Measurements from ENCODE around the gene AP1M2. TPM values are rescaled to one million over a fixed set of nuclear protein-coding genes. Genes with fewer than 3 reads are reported as not detected.

AP1M2 gene
- total RNA-seq, 1 donor from 2014 or later, result 1.2 TPM

DNA sequence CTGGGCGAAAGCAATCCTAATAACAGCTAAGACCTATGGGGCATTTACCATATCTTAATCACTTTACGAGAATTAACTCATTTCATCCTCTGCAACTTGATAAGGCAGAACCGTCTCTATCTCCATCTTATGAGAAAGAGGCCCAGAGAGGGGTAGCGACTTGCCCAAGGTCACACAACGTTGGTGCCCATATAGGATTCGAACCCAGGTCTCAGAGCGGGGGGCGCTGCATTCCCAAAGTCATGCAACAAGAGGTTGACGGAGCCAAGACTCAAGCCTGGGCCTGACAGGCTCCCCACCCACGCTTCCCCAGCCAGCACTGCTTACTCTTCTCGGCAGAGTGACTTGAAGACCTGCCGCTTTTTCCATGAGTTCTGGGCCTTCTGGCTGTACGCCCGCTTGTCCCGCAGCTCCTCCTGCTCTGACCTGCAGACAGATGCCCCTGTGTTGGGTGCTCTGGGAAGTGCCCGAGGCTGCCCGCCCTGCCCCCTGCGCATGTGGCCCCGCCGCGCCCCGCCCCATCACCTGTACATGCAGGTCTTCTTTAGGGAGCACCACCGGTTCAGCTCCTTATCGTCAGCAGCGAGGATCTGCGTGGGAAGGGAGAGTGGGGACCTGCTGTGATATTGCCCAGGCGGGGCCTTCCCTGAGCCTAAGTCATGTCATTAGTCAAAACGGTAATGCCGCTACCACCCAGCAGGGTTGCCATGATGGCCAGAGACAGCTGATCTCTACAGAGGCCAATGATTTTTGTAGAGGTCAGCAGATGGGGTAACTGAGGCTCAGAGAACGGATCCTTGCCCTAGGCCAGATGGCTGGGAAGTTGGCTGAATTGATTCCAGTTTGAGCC is 32.1 kb downstream of the AP1M2 start:
- Mint-ChIP-seq H3K9me3 (ENCODE audit: unreplicated experiment) (no peaks in the 10 kb centered on the region), H3K27ac (ENCODE audit: unreplicated experiment) (no peak overlapping the region), H3K36me3 (ENCODE audit: unreplicated experiment) (no peaks in the 10 kb centered on the region), H3K4me3 (ENCODE audit: unreplicated experiment) (no peak overlapping the region), H3K4me1 (ENCODE audit: low read depth, unreplicated experiment) (no peaks in the 10 kb centered on the region), H3K27me3 (ENCODE audit: unreplicated experiment) (peaks cover 4% of the 10 kb centered on the region)
- TF ChIP-seq, protein P1, sequence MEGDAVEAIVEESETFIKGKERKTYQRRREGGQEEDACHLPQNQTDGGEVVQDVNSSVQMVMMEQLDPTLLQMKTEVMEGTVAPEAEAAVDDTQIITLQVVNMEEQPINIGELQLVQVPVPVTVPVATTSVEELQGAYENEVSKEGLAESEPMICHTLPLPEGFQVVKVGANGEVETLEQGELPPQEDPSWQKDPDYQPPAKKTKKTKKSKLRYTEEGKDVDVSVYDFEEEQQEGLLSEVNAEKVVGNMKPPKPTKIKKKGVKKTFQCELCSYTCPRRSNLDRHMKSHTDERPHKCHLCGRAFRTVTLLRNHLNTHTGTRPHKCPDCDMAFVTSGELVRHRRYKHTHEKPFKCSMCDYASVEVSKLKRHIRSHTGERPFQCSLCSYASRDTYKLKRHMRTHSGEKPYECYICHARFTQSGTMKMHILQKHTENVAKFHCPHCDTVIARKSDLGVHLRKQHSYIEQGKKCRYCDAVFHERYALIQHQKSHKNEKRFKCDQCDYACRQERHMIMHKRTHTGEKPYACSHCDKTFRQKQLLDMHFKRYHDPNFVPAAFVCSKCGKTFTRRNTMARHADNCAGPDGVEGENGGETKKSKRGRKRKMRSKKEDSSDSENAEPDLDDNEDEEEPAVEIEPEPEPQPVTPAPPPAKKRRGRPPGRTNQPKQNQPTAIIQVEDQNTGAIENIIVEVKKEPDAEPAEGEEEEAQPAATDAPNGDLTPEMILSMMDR (IDR thresholded peaks at IDR 0.05; ENCODE audit: partially characterized antibody, unreplicated experiment), result peak; percentile 20
- DNase-seq, result no peak

DNA sequence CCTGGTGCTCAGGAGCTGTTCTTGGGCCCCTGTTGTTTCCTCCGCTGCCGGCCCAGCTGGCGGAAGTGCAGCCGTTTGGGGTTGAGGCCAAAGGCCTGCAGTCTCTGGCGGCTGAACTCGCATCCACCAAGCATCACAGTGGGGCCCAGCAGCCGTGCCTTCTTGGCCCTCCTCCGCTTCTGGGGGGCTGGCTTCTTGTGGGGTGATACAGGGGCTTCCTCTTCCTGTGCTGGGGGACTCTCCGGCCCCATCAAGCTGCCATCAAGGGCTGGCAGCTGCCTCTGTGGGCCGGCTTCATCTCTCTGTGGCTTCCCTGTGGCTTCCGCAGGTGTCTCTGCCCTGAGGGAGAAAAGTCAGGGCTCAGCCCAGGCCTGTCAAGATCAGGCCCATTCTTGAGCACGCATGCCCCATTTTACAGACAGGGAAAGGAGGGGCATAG is 33.1 kb downstream of the AP1M2 start:
- H3K27ac Mint-ChIP-seq (ENCODE audit: unreplicated experiment), result no peak overlapping the region
- no peak for DNase-seq
- no peaks in the 10 kb centered on the region for H3K9me3 Mint-ChIP-seq (ENCODE audit: unreplicated experiment)
- TF ChIP-seq, protein P1 (IDR thresholded peaks at IDR 0.05; ENCODE audit: partially characterized antibody, unreplicated experiment), result no peak
- no peak overlapping the region for H3K4me3 Mint-ChIP-seq (ENCODE audit: unreplicated experiment)
- H3K27me3 Mint-ChIP-seq (ENCODE audit: unreplicated experiment), result peaks cover 2% of the 10 kb centered on the region
- H3K4me1 Mint-ChIP-seq (ENCODE audit: low read depth, unreplicated experiment), result no peaks in the 10 kb centered on the region
- H3K36me3 Mint-ChIP-seq (ENCODE audit: unreplicated experiment), result no peaks in the 10 kb centered on the region

DNA sequence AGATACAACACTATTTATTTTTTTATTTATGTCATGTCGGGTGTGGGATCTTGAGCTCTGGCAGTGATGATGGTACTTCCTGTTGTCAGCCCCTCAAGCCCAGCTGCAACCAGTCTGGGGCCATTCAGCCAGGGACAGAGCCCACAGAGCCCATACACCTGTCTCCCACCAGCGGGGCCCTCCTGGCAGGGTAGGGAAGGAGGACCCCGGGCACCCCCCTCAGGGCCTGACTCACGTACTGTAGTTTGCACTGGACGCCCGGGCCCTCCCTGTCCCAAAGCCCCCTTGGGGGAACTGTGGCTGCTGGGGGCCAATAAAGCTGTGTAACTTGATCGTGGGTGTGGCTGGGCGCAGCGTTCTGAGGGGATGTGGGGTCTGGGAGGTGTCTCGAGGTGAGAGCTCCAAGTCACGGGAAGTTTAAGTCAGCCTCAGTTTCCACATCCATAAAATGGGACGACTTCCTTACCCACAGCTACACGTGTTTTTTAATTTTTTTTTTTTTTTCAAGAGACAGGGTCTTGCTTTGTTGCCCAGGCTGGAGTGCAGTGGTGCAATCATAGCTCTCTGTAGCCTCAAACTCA is 33.9 kb downstream of the AP1M2 start:
- H3K36me3 Mint-ChIP-seq (ENCODE audit: unreplicated experiment), result no peaks in the 10 kb centered on the region
- TF ChIP-seq, protein P1 (IDR thresholded peaks at IDR 0.05; ENCODE audit: partially characterized antibody, unreplicated experiment), result no peak

DNA sequence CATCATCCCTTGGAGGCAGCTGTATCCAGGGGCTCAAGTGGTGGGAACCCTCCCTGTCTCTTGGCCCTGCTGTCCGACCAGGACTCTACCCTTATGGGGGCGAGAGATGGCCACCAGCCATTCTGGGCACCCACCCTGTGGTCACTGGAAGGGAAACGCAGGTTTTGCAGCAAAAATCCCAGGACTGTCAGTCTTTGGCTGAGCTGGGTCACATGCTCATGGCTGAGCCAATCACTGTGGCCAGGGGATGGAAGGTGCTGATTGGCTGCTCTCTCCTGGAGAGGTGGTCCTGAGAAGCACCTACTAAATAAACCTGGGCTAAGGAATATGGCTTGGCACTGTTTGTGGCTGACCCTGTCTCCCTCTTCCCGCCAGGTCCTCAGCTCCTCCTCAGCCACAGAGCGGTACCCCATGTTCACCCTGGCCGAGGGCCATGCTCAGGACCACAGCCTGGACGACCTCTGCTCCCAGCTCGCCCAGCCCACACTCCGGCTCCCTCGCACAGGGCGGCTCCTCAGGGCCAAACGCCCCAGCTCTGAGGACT is 34.5 kb downstream of the AP1M2 start:
- H3K36me3 Mint-ChIP-seq (ENCODE audit: unreplicated experiment), result no peaks in the 10 kb centered on the region
- H3K4me3 Mint-ChIP-seq (ENCODE audit: unreplicated experiment), result no peak overlapping the region
- H3K27ac Mint-ChIP-seq (ENCODE audit: unreplicated experiment), result no peak overlapping the region
- peaks cover 1% of the 10 kb centered on the region for H3K27me3 Mint-ChIP-seq (ENCODE audit: unreplicated experiment)
- H3K9me3 Mint-ChIP-seq (ENCODE audit: unreplicated experiment), result no peaks in the 10 kb centered on the region
- no peaks in the 10 kb centered on the region for H3K4me1 Mint-ChIP-seq (ENCODE audit: low read depth, unreplicated experiment)
- TF ChIP-seq, protein P1 (IDR thresholded peaks at IDR 0.05; ENCODE audit: partially characterized antibody, unreplicated experiment), result no peak
- DNase-seq, result no peak

More for the DNA sequence above, 33.9 kb downstream of the AP1M2 start:
- Mint-ChIP-seq H3K27ac (ENCODE audit: unreplicated experiment) (no peak overlapping the region), H3K9me3 (ENCODE audit: unreplicated experiment) (no peaks in the 10 kb centered on the region), H3K4me1 (ENCODE audit: low read depth, unreplicated experiment) (no peaks in the 10 kb centered on the region), H3K27me3 (ENCODE audit: unreplicated experiment) (peaks cover 3% of the 10 kb centered on the region), H3K4me3 (ENCODE audit: unreplicated experiment) (no peak overlapping the region)
- DNase-seq, result no peak

Data from glutamatergic neuron (in vitro differentiated cells).